ENCODE measurements around the gene TBC1D10B. TPM values are rescaled to one million over a fixed set of nuclear protein-coding genes. Genes with fewer than 3 reads are reported as not detected.

The TBC1D10B gene
- total RNA-seq (2022; extraction: Qiagen RNA extraction; ENCODE audit: low read depth): 26.5 to 36.6 TPM (median 31.8 TPM) in 5 replicates

GRCh38 chr16:30370456-30371247, at the start of gene TBC1D10B:
TSS of gene TBC1D10B (minus strand) at chr16:30370494. CDS start at chr16:30370183, 311 bp downstream.

GRCh38 chr16:30407102-30407803, 37.0 kb upstream of the TBC1D10B start, which contains the start of gene ZNF771:
TSS of gene ZNF771 (plus strand) at chr16:30407606. CDS start at chr16:30408054, 448 bp downstream.

GRCh38 chr16:30395155-30395991, 25.1 kb upstream of the TBC1D10B start, which contains the start of gene ZNF48:
TSS of gene ZNF48 (plus strand) at chr16:30395420. CDS start at chr16:30395795, 375 bp downstream.

GRCh38 chr16:30382111-30382881, 12.0 kb upstream of the TBC1D10B start, which contains the start of gene SEPTIN1:
TSS of gene SEPTIN1 (minus strand) at chr16:30382561. CDS start at chr16:30382542, 19 bp downstream.

GRCh38 chr16:30374538-30374937, 4.2 kb upstream of the TBC1D10B start, which contains the start of gene MYL11:
TSS of gene MYL11 (plus strand) at chr16:30374802. CDS start at chr16:30374858, 56 bp downstream.

GRCh38 chr16:30355144-30355953, 14.9 kb downstream of the TBC1D10B start, which contains the start of gene CD2BP2:
TSS of gene CD2BP2 (minus strand) at chr16:30355308. CDS start at chr16:30354681, 627 bp downstream.

Other genes starting within 250 kb of the TBC1D10B start
- gene MAPK3, start 247.3 kb downstream of the TBC1D10B start, total RNA-seq (2022; extraction: Qiagen RNA extraction; ENCODE audit: low read depth): 33.7 to 37.8 TPM (median 36.7 TPM) in 5 replicates
- gene CORO1A, start 186.9 kb downstream of the TBC1D10B start, total RNA-seq (2022; extraction: Qiagen RNA extraction; ENCODE audit: low read depth): 2.9 to 4.0 TPM (median 3.5 TPM) in 5 replicates
- 163 to 214 TPM (median 202 TPM) in 5 replicates for gene BOLA2B, start 176.8 kb downstream of the TBC1D10B start, total RNA-seq (2022; extraction: Qiagen RNA extraction; ENCODE audit: low read depth)
- 6.8 to 22.9 TPM (median 9.4 TPM) in 5 replicates for gene SLX1A, start 176.6 kb downstream of the TBC1D10B start, total RNA-seq (2022; extraction: Qiagen RNA extraction; ENCODE audit: low read depth)
- gene SULT1A3, start 171.2 kb downstream of the TBC1D10B start, total RNA-seq (2022; extraction: Qiagen RNA extraction; ENCODE audit: low read depth): 5.6 to 13.9 TPM (median 9.3 TPM) in 5 replicates
- gene NPIPB13, start 122.0 kb downstream of the TBC1D10B start, total RNA-seq (2022; extraction: Qiagen RNA extraction; ENCODE audit: low read depth): 0.66 to 3.2 TPM (median 3.0 TPM) in 5 replicates
- 64.0 to 69.6 TPM (median 67.1 TPM) in 5 replicates for gene CD2BP2, start 15.2 kb downstream of the TBC1D10B start, total RNA-seq (2022; extraction: Qiagen RNA extraction; ENCODE audit: low read depth)
- 0.46 to 0.63 TPM (median 0.54 TPM) in 3 of 5 replicates, not detected in the others for gene MYL11, start 4.3 kb upstream of the TBC1D10B start, total RNA-seq (2022; extraction: Qiagen RNA extraction; ENCODE audit: low read depth)
- gene SEPTIN1, start 12.1 kb upstream of the TBC1D10B start, total RNA-seq (2022; extraction: Qiagen RNA extraction; ENCODE audit: low read depth): 1.4 to 2.2 TPM (median 1.7 TPM) in 5 replicates
- 11.9 to 12.9 TPM (median 12.4 TPM) in 5 replicates for gene ZNF48, start 24.9 kb upstream of the TBC1D10B start, total RNA-seq (2022; extraction: Qiagen RNA extraction; ENCODE audit: low read depth)
- gene ZNF771, start 37.1 kb upstream of the TBC1D10B start, total RNA-seq (2022; extraction: Qiagen RNA extraction; ENCODE audit: low read depth): 3.7 to 6.2 TPM (median 5.4 TPM) in 5 replicates
- 115 to 143 TPM (median 137 TPM) in 5 replicates for gene DCTPP1, start 59.5 kb upstream of the TBC1D10B start, total RNA-seq (2022; extraction: Qiagen RNA extraction; ENCODE audit: low read depth)
- gene SEPHS2, start 75.4 kb upstream of the TBC1D10B start, total RNA-seq (2022; extraction: Qiagen RNA extraction; ENCODE audit: low read depth): 51.1 to 56.3 TPM (median 54.3 TPM) in 5 replicates
- gene ITGAL, start 102.2 kb upstream of the TBC1D10B start, total RNA-seq (2022; extraction: Qiagen RNA extraction; ENCODE audit: low read depth): 0.12 to 0.28 TPM (median 0.21 TPM) in 4 of 5 replicates, not detected in the other
- 38.0 to 49.6 TPM (median 44.5 TPM) in 5 replicates for gene ZNF768, start 156.1 kb upstream of the TBC1D10B start, total RNA-seq (2022; extraction: Qiagen RNA extraction; ENCODE audit: low read depth)
- gene ZNF747, start 164.4 kb upstream of the TBC1D10B start, total RNA-seq (2022; extraction: Qiagen RNA extraction; ENCODE audit: low read depth): 3.1 to 5.1 TPM (median 4.6 TPM) in 5 replicates
- gene ZNF764, start 187.9 kb upstream of the TBC1D10B start, total RNA-seq (2022; extraction: Qiagen RNA extraction; ENCODE audit: low read depth): 5.2 to 6.3 TPM (median 5.6 TPM) in 5 replicates
- gene ZNF688, start 201.2 kb upstream of the TBC1D10B start, total RNA-seq (2022; extraction: Qiagen RNA extraction; ENCODE audit: low read depth): 5.5 to 10.0 TPM (median 7.8 TPM) in 5 replicates
- not detected in 5 replicates for gene ZNF785, start 215.2 kb upstream of the TBC1D10B start, total RNA-seq (2022; extraction: Qiagen RNA extraction; ENCODE audit: low read depth)
- gene ZNF689, start 239.9 kb upstream of the TBC1D10B start, total RNA-seq (2022; extraction: Qiagen RNA extraction; ENCODE audit: low read depth): 7.5 to 9.6 TPM (median 8.7 TPM) in 5 replicates

Data from A549 treated with DMSO at 1 μM for 4 hours (cell line).